Endothelial cell of umbilical vein (primary cell): Measurements from ENCODE around the gene STAU1.

Experiments used
- CTCF ChIP-seq, 2 donors: IDR thresholded peaks; 1 replicate in 1 of 2; 2 replicates in 1 of 2; pipeline ENCODE4 v1.5.1; 2011; ENCODE audit warnings: low read length in 2 of 2, mild to moderate bottlenecking in 2 of 2, moderate library complexity in 2 of 2, control low read depth in 1 of 2, inconsistent platforms in 1 of 2, low read depth in 1 of 2; ENCODE audit not compliant: insufficient read depth in 1 of 2; ENCODE audit errors: extremely low read depth in 1 of 2
- EZH2 ChIP-seq: IDR thresholded peaks from 2 replicates; pipeline ENCODE4 v1.6.1; 2012; ENCODE audit warnings: borderline replicate concordance, low read depth, mild to moderate bottlenecking, moderate library complexity, low read length, inconsistent platforms; ENCODE audit not compliant: severe bottlenecking
- FOS ChIP-seq: IDR thresholded peaks from 2 replicates; pipeline ENCODE4 v1.6.1; 2011; ENCODE audit warnings: mild to moderate bottlenecking, low read length, moderate library complexity, borderline replicate concordance; ENCODE audit not compliant: insufficient read depth
- GATA2 ChIP-seq: IDR thresholded peaks from 2 replicates; pipeline ENCODE4 v1.7.0; 2011; ENCODE audit warnings: low read depth, mild to moderate bottlenecking, moderate library complexity, mixed read lengths, low read length; ENCODE audit not compliant: insufficient read length, insufficient read depth
- JUN ChIP-seq: IDR thresholded peaks from 2 replicates; pipeline ENCODE4 v1.6.1; 2011; ENCODE audit warnings: borderline replicate concordance, low read depth; ENCODE audit not compliant: insufficient read length, insufficient read depth
- MAX ChIP-seq: IDR thresholded peaks from 2 replicates; pipeline ENCODE4 v1.6.1; 2011; ENCODE audit not compliant: insufficient read depth, insufficient read length
- MYC ChIP-seq: IDR thresholded peaks from one replicate; pipeline ENCODE4 v1.6.1; 2011; ENCODE audit warnings: mild to moderate bottlenecking, low read depth, low read length
- POLR2A ChIP-seq: IDR thresholded peaks from 2 replicates; pipeline ENCODE4 v1.6.1; 2012; ENCODE audit warnings: low read depth, mild to moderate bottlenecking, control low read depth, low read length
- POLR2AphosphoS5 ChIP-seq: IDR thresholded peaks from 2 replicates; pipeline ENCODE4 v1.6.1; 2012; ENCODE audit warnings: low read depth, mild to moderate bottlenecking, control low read depth, low read length, moderate library complexity; ENCODE audit not compliant: insufficient read depth

GRCh38 chr20:49184691-49185070 is 3.5 kb downstream of the STAU1 start:
- no peak for TF ChIP-seq POLR2A
- TF ChIP-seq CTCF (IDR thresholded peaks at IDR 0.05; ENCODE audit: extremely low read depth in 1 of 2, insufficient read depth in 1 of 2, low read depth in 1 of 2, low read length in 2 of 2) = no peak
- no peak for TF ChIP-seq FOS
- no peak for TF ChIP-seq EZH2
- no peak for TF ChIP-seq MYC
- no peak for TF ChIP-seq JUN
- TF ChIP-seq POLR2AphosphoS5 = no peak
- no peak for TF ChIP-seq MAX
- TF ChIP-seq GATA2 = no peak
